ENCODE measurements around the gene ITCH. TPM values are rescaled to one million over a fixed set of nuclear protein-coding genes. Genes with fewer than 3 reads are reported as not detected.

ITCH gene
- total RNA-seq, 2 experiments from 2014 or later, result 52.1 to 59.9 TPM

DNA sequence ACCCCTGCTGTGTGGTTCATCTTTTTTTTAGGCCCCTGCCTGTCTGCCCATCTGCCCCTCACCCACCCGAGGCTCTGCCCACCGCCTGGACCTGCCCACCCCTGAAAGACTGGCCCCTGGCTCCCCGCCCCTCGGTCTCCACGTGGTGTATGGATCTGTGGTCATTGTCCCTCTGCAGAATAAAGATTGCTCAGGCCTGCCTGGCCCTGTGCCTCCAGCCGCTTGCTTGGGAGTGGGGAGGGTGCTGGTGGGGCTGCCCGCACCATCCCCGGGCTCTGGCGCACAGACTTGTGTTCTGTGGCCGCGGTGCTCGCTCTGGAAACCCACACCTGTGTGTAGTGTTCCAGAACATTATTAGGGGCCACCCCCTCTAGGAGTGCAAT, 197.1 kb downstream of the ITCH start:
- peaks cover 16% of the 10 kb centered on the region for H3K4me1 Mint-ChIP-seq (ENCODE audit: low read depth)
- peak overlapping the region; percentile 51 for H3K4me3 Mint-ChIP-seq
- no peaks in the 10 kb centered on the region for H3K27me3 Mint-ChIP-seq (ENCODE audit: low read depth)
- H3K9me3 Mint-ChIP-seq (ENCODE audit: insufficient read depth), result no peaks in the 10 kb centered on the region
- H3K27ac Mint-ChIP-seq, result peak overlapping the region; percentile 20
- peaks cover 3% of the 10 kb centered on the region for H3K36me3 Mint-ChIP-seq (ENCODE audit: low read depth)
- POLR2A ChIA-PET, result no interaction called here
- ATAC-seq (no peak), DNase-seq (no peak)
- CTCF ChIA-PET, result no interaction called here

DNA sequence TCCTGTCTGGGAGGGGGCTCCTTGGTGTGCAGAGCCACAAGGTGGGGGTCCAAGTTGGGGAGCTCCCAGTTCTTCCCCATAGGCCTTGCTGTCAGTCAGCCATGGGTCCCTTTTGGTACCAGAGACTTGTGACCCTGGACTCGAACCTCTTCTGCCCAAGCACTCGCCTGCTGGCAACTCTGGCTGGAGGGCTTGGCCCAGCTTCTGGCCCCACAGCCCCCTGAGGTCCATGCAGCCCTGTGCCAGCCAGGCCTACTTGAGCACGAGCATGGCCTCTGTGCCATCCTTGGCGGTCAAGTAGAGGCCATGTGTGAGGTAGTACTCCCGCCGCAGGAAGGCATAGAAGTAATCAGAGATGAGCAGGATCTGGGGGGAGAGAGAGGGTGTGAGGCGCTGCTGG, 197.5 kb downstream of the ITCH start:
- Mint-ChIP-seq H3K9me3 (ENCODE audit: insufficient read depth) (no peaks in the 10 kb centered on the region), H3K4me1 (ENCODE audit: low read depth) (peaks cover 16% of the 10 kb centered on the region), H3K36me3 (ENCODE audit: low read depth) (peaks cover 3% of the 10 kb centered on the region), H3K4me3 (no peak overlapping the region), H3K27me3 (ENCODE audit: low read depth) (no peaks in the 10 kb centered on the region), H3K27ac (peak overlapping the region; percentile 20)
- ChIA-PET POLR2A (no interaction called here), CTCF (no interaction called here)
- ATAC-seq (no peak), DNase-seq (no peak)

Small RNA genes lying within 50 kb of the gene (microRNA-seq; reads per million reads assigned to microRNA genes)
- gene MIR644A, result not detected

Other genes starting within 250 kb of the ITCH start
- gene ASIP, start 121.8 kb upstream of the ITCH start, total RNA-seq, result not detected
- gene AHCY, start 59.9 kb upstream of the ITCH start, total RNA-seq, result 10 to 100 TPM; 90.2 to 94.4 TPM
- 100 to 1,000 TPM in 1 of 2 experiments, 10 to 100 TPM in 1; 91.9 to 103 TPM for gene DYNLRB1, start 153.1 kb downstream of the ITCH start, total RNA-seq
- 1 to 10 TPM; 1.4 to 1.6 TPM for gene MAP1LC3A, start 195.4 kb downstream of the ITCH start, total RNA-seq

Data from activated CD8-positive, alpha-beta T cell treated with anti-CD3 and anti-CD28 coated beads, Interleukin-2, amount 10 ng/mL, durations not matched to agents 7 days and 5 days (primary cell).